Measurements from ENCODE around the gene SLC44A3. TPM values are rescaled to one million over a fixed set of nuclear protein-coding genes. Genes with fewer than 3 reads are reported as not detected.
"Not testable (repeated sequence)": the region's sequence is repeated elsewhere in the genome, so short reads cannot be mapped to it uniquely, and the experiment has no call there.

Gene SLC44A3
- total RNA-seq, 1 experiment from 2014 or later: 1.4 TPM

GRCh38 chr1:94836891-94837290 is 16.7 kb downstream of the SLC44A3 start:
- DNase-seq (ENCODE audit: low read depth): no peak

DNA sequence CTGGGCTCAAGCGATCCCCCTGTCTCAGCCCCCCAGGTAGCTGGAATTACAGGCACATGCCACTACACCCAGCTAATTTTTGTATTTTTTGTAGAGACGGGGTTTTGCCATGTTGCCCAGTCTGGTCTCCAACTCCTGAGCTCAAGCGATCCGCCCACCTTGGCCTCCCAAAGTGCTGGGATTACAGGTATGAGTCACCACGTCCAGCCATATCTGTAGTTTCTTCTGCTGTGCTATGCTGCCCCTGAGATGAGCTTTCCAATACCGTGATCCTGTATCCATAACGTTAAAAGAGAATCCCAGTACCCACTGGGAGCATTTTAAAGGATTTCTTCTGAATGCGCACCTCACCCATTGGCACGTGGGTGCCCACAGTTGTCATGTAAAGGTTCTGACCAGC is 20.2 kb downstream of the SLC44A3 start:
- DNase-seq (ENCODE audit: low read depth): not testable (repeated sequence)

DNA sequence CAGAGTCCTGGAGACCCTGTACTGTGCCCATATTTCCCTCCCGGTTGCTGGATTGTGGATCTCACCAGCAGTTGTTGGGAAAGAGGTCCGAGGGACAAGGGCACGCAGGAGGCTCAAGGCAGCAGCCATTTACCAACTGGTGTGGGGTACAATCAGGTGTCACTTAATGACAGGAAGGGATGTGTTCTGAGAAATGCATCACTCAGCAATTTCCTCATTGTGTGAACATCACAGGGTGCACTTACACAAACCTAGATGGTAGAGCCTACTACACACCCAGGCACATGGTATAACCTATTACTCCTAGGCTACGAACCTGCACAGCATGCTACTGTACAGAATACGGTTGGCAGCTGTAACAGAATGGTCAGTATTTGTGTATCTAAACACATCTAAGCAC is 20.7 kb downstream of the SLC44A3 start:
- DNase-seq (ENCODE audit: low read depth): no peak

- DNase-seq (ENCODE audit: low read depth): no peak
Observed at GRCh38 chr1:94843430-94843829, 23.3 kb downstream of the SLC44A3 start.

- no peak for DNase-seq (ENCODE audit: low read depth)
Observed at GRCh38 chr1:94843846-94844245, 23.7 kb downstream of the SLC44A3 start.

- DNase-seq (ENCODE audit: low read depth): no peak
Observed at GRCh38 chr1:94846308-94846707, 26.2 kb downstream of the SLC44A3 start.

DNA sequence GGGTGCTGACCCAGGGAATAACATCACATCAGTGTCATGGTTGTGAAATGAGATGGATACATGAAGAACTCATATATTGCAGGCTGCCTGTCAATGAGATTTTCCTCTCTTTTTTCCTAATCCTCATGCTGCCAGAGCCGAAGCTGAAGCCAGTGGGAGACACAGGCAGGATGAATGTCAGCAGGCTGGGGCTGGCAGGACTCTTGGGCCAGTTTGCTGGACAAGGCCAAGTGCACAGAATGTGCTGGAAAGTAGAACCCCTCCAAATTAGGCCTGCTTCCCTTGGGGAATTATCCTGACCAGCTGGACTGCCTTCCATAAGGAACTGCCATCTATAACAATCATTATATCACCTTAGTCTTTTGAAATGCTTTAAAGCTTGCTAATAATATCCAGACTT is 31.4 kb downstream of the SLC44A3 start:
- DNase-seq (ENCODE audit: low read depth): no peak

DNA sequence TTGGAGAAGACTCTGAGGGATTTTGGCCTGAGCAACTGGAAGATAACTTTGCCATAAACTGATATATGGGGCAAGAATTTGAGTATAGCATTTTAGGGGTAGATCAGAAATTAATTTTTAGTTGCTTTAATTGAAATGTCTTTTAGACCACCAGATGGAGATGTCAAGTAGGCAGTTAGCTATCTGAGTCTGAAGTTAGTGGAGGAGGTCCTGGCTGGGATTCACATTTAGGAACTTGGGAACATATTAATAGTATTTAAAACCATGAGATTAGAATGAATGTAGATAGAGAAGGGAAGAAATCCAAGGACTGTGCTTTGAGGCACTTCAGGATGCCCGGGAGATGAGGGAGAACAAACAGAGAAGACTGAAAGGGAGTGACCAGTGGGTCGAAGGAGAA is 32.6 kb downstream of the SLC44A3 start:
- DNase-seq (ENCODE audit: low read depth): no peak

GRCh38 chr1:94854458-94855306 is 34.5 kb downstream of the SLC44A3 start:
- DNase-seq (ENCODE audit: low read depth): peak; percentile 96

- peak; percentile 77 for DNase-seq (ENCODE audit: low read depth)
Observed at GRCh38 chr1:94855307-94855700, 35.1 kb downstream of the SLC44A3 start.

DNA sequence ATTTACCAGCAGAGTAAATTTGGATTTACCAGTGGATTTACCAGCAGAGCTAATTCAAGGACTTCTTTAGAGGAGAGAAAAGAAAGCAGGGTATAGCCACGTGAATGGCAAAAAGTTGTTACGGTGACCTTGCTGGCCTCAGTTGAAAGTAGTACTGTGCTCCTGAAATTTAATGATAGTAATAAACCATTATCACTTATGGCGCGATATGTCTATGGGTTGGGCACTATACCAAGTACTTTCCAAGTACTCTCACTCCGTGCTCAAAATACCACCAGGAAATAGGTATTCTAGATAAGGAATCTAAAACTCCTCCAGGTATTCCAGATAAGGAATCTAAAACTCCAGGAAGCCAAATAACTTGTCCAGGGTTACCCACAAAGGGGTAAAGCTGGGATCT is 35.8 kb downstream of the SLC44A3 start:
- no peak for DNase-seq (ENCODE audit: low read depth)

DNA sequence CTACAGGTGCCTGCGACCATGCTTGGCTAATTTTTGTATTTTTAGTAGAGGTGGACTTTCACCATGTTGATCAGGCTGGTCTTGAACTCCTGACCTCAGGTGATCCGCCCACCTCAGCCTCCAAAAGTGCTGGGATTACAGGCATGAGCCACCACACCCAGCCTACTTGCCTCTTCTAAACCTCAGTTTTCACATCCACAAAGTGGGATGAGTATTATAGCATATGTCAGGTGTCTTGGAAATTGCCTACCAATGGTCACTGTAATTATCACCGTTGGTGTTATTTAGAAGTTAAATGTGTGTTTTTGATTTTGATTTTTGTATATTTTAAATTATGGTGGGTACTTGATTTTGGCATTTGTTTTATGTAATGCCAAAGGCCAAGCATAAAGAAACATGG is 36.7 kb downstream of the SLC44A3 start:
- no peak for DNase-seq (ENCODE audit: low read depth)

DNA sequence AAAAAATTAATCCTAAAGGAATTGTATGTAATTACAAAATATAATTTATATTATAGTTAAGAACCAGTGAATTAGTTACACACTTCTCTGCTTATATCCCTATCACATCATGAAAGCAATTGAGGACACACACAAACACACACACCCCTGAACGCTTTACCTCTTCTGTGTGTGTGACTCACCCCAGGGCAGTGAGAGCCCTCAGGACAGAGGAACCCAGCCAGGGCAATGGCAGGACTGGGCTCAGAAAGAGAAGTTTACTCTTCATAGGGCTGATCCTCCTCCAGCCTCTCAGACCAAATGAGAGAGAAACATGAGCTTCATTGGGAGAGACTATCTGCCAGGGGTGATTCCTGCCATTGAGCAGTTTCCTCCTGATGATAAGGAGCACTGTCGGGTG is 38.1 kb downstream of the SLC44A3 start:
- peak; percentile 91 for DNase-seq (ENCODE audit: low read depth)

GRCh38 chr1:94859174-94859573 is 39.0 kb downstream of the SLC44A3 start:
- DNase-seq (ENCODE audit: low read depth): no peak

DNA sequence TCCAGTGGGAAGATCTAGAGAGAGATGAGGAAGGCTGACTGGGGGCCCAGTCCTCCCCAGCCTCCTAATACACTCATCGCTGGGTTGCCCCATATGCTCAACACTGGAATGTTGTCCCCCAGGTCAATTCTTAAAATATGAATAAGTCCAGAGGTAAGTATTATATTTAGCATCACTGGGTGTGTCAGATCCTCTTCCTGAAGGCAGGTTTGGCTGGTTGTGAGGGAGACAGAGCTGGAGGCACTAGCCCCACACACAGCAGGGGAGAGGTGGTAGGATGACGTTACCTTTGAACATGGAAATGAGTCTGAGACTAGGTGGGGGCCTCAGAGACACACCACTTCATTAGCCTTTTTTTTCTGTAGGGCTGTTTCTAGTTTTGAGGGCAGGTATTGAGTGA is 42.6 kb downstream of the SLC44A3 start:
- DNase-seq (ENCODE audit: low read depth): no peak

GRCh38 chr1:94863297-94863911 is 43.2 kb downstream of the SLC44A3 start:
- DNase-seq (ENCODE audit: low read depth): peak; percentile 70

DNA sequence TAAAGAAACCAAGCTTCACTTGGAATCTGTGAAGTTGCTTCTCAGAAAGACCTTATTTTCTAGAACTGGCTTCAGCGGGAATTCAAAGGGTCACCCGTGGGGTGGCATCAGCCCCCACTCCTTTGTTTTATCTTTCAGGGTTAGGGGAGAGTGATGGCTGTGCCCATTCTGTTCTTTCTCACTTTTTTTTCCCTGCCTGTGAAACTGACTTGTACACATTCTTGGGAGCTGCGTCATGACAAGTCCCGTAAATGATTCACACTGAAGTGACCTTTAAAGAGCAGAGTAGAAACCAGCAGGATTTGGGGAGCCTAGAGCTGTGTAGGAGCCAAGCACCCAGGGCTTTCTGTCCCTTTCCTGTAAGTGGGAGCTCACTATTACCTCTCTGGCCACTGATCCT is 43.8 kb downstream of the SLC44A3 start:
- peak; percentile 97 for DNase-seq (ENCODE audit: low read depth)

- DNase-seq (ENCODE audit: low read depth): peak; percentile 78
Observed at GRCh38 chr1:94864821-94865220, 44.7 kb downstream of the SLC44A3 start.

DNA sequence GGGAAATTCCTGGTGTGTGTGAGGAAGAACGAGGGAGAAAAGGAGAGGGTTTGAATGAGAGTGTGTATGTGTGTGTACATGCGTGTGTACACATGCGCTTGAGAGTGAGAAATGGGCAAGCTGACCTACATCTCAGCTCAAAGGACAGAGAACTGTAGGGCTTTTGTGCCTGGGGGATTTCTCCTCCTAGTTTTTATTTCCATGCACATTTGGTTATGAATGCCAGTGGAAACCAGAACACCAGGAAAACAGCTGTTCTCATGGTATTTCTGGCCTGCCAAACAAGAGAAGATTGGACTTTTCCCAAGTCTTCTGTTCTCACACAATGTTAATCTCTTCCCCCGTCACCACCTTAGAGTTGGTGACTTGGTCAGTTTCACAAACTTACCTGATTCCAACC is 45.2 kb downstream of the SLC44A3 start:
- DNase-seq (ENCODE audit: low read depth): peak; percentile 86

- DNase-seq (ENCODE audit: low read depth): peak; percentile 81
Observed at GRCh38 chr1:94866164-94866807, 46.1 kb downstream of the SLC44A3 start.

DNA sequence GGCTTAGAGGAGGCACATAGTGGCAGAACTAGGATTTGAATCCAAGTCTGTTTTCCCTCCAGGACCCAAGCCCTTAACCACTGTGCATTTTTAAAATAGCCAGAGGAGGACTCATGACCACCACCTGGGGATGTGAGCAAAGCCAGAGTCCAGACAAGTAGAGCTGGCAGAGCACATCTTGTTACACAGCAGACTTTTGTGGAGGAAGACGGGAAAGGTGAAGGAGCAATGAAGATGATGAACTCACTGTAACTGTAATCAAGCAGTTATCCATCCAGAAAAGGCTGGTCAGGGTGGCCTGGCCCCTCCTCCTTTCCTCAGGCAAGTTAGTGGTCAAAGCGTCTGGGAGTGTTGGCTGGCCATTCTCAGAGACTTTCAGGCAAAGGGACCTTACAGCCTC is 50.9 kb downstream of the SLC44A3 start:
- DNase-seq (ENCODE audit: low read depth): peak; percentile 78

GRCh38 chr1:94872771-94873495 is 52.8 kb downstream of the SLC44A3 start:
- peak; percentile 30 for DNase-seq (ENCODE audit: low read depth)
